ENCODE data around the gene ZNF746. TPM values are rescaled to one million over a fixed set of nuclear protein-coding genes. Genes with fewer than 3 reads are reported as not detected.

The ZNF746 gene
- total RNA-seq, 2 donors from 2014 or later: 12.2 to 14.5 TPM

DNA sequence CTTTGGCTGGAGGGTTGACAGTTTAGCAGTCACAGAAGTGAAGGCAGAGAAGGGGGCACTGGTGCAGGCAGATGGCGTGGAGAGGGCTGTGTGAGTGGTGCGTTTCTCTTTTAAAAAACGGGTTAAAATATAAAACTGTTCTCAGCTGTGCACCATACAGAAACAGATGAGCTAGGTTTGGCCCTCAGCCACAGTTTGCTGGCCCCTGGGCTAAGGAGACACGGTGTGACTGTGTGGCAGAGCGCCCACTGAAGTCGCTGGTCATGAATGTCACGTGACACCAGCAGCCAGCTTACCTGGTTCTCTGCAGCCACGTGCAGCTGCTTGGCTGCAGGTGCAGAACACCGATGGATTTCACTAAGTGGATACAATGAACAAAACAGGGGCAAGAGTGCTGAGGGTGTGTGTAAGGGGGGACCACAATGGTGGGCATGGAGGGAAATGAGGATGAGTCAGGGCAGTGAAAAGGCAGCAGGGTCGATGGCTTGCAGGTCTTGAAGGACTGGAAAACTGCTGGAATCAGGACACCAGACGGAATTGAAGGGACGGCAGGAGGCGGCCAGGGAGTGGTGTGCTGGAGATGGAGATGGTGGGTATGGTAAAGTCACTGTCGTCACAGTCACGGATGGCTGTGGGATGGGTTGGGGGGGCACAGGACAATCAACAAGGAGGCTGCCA is 7.4 kb downstream of the ZNF746 start:
- H3K9ac ChIP-seq (ENCODE audit: low read depth in 2 of 2, low read length in 2 of 2): no peak overlapping the region
- H3K36me3 ChIP-seq: peaks cover 16% of the 10 kb centered on the region
- no peaks in the 10 kb centered on the region for H3K9me3 ChIP-seq
- H3K4me1 ChIP-seq: peaks cover under 1% of the 10 kb centered on the region
- intact Hi-C loops (cut with DNase I): loop anchor here (10.0 kb wide), 1 partner anchor 135 kb away; no protein-coding TSS in a partner anchor
- no peak for DNase-seq
- H3K27ac ChIP-seq: no peak overlapping the region
- no peaks in the 10 kb centered on the region for H3K27me3 ChIP-seq
- TF ChIP-seq, protein P1, sequence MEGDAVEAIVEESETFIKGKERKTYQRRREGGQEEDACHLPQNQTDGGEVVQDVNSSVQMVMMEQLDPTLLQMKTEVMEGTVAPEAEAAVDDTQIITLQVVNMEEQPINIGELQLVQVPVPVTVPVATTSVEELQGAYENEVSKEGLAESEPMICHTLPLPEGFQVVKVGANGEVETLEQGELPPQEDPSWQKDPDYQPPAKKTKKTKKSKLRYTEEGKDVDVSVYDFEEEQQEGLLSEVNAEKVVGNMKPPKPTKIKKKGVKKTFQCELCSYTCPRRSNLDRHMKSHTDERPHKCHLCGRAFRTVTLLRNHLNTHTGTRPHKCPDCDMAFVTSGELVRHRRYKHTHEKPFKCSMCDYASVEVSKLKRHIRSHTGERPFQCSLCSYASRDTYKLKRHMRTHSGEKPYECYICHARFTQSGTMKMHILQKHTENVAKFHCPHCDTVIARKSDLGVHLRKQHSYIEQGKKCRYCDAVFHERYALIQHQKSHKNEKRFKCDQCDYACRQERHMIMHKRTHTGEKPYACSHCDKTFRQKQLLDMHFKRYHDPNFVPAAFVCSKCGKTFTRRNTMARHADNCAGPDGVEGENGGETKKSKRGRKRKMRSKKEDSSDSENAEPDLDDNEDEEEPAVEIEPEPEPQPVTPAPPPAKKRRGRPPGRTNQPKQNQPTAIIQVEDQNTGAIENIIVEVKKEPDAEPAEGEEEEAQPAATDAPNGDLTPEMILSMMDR (IDR thresholded peaks at IDR 0.05): no peak
- no peak overlapping the region for H3K4me3 ChIP-seq

- no peak overlapping the region for H3K4me3 ChIP-seq
- H3K9ac ChIP-seq (ENCODE audit: low read depth in 2 of 2, low read length in 2 of 2): no peak overlapping the region
- H3K4me1 ChIP-seq: no peaks in the 10 kb centered on the region
- DNase-seq: no peak
- TF ChIP-seq, protein P1 (IDR thresholded peaks at IDR 0.05): no peak
- H3K36me3 ChIP-seq: peaks cover 16% of the 10 kb centered on the region
- intact Hi-C loops (cut with DNase I): loop anchor here (10.0 kb wide), 1 partner anchor 135 kb away; no protein-coding TSS in a partner anchor
- no peaks in the 10 kb centered on the region for H3K27me3 ChIP-seq
- H3K9me3 ChIP-seq: no peaks in the 10 kb centered on the region
- no peak overlapping the region for H3K27ac ChIP-seq
Measured at GRCh38 chr7:149489391-149490024, 8.1 kb downstream of the ZNF746 start.

DNA sequence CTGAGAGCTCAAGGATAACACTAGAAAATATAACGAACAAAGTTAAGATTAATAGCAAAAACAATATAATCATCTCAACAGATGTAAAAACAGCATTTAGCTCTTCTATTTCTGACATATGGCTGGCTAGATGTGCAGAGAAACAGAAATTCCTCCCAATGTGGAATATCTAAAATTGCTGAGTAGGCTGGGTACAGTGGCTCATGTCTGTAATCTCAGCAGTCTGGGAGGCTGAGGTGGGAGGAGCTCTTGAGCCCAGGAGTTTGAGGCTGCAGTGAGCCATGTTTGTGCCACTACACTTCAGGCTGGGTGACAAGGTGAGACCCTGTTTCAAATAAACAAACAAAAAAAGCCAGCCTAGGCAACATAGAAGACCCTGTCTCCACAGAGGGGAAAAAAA is 18.0 kb downstream of the ZNF746 start:
- no peak overlapping the region for H3K27ac ChIP-seq
- H3K9ac ChIP-seq (ENCODE audit: low read depth in 2 of 2, low read length in 2 of 2): no peak overlapping the region
- TF ChIP-seq, protein P1 (IDR thresholded peaks at IDR 0.05): no peak
- peaks cover 3% of the 10 kb centered on the region for H3K36me3 ChIP-seq
- DNase-seq: no peak
- H3K4me1 ChIP-seq: no peaks in the 10 kb centered on the region
- H3K27me3 ChIP-seq: no peaks in the 10 kb centered on the region
- H3K9me3 ChIP-seq: no peaks in the 10 kb centered on the region
- intact Hi-C loops (cut with DNase I): no loop called here
- H3K4me3 ChIP-seq: no peak overlapping the region

GRCh38 chr7:149478754-149479153 is 18.9 kb downstream of the ZNF746 start:
- Histone ChIP-seq H3K9me3 (no peaks in the 10 kb centered on the region), H3K36me3 (peaks cover 3% of the 10 kb centered on the region), H3K4me1 (no peaks in the 10 kb centered on the region), H3K9ac (ENCODE audit: low read depth in 2 of 2, low read length in 2 of 2) (no peak overlapping the region), H3K27ac (no peak overlapping the region), H3K4me3 (no peak overlapping the region), H3K27me3 (no peaks in the 10 kb centered on the region)
- intact Hi-C loops (cut with DNase I): no loop called here
- TF ChIP-seq, protein P1 (IDR thresholded peaks at IDR 0.05): no peak
- no peak for DNase-seq

DNA sequence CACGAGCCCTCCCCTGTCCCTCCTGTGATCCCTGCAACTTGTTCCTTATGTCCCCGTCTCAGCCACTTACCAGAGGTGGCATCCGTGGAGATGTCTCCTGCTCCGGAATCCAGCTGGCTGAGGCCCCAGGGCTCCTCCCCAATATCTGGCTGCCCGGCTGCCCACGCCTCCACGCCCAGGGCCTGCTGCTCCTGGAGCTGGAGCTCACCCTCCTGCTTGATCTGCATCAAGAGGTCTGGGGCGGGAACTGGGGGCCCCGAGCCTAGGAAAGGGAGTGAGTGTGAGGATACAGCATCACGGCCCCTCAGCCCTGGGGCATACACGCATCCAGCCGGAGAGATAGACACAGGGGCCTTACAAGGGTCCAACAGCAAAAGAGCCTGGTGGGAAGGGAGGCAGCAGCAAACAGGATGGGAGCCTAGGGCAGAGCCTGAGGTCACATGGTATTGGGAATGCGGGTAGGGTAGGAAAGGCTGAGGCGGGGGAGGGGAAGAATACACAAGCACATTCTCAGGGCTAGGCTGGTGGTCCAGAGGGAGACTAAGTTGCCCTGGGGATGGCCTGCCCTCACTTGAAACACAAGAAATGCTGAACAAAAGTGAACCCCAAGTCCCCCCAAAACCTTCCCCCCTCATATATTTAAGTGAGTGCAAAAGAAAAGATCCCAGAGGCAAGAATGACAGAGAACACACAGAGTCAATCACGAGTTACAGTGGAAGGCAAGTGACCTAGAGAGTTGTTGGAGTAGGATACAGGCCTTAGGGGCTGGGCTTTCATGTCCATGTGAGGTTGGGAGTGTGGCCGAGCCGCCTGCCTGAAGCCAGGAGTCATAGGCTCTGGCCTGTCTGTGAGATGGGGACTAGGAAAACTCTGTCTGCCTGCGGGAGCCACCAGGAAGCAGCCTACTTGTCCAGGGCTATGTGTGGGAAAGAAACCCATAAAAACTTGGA is 19.8 kb downstream of the ZNF746 start:
- no peak overlapping the region for H3K9ac ChIP-seq (ENCODE audit: low read depth in 2 of 2, low read length in 2 of 2)
- TF ChIP-seq, protein P1 (IDR thresholded peaks at IDR 0.05): no peak
- no peak for DNase-seq
- no peak overlapping the region for H3K4me3 ChIP-seq
- no peaks in the 10 kb centered on the region for H3K27me3 ChIP-seq
- intact Hi-C loops (cut with DNase I): no loop called here
- H3K9me3 ChIP-seq: no peaks in the 10 kb centered on the region
- H3K27ac ChIP-seq: no peak overlapping the region
- peaks cover 3% of the 10 kb centered on the region for H3K36me3 ChIP-seq
- H3K4me1 ChIP-seq: no peaks in the 10 kb centered on the region
